Liver (tissue), 9 donors: ENCODE data around the gene N4BP2. TPM values are rescaled to one million over a fixed set of nuclear protein-coding genes. Genes with fewer than 3 reads are reported as not detected.

Experiments used
- DNase-seq: peaks from one replicate; pipeline ENCODE4 v3.0.0-alpha.2; 2017; ENCODE audit warnings: low spot score
- H3K27ac ChIP-seq, 2 donors: one replicate each; pipeline ENCODE4 v1.7.0; 2013; ENCODE audit warnings: inconsistent platforms in 2 of 2, low read length in 2 of 2, control low read depth in 1 of 2, low read depth in 1 of 2, mild to moderate bottlenecking in 1 of 2
- H3K27me3 ChIP-seq, 4 donors: one replicate each; pipeline versions ENCODE4 v1.6.1 to v1.7.0; 2013; ENCODE audit warnings: low read length in 3 of 4, inconsistent platforms in 1 of 4, mild to moderate bottlenecking in 1 of 4, moderate library complexity in 1 of 4; ENCODE audit not compliant: control insufficient read depth in 4 of 4, insufficient read depth in 4 of 4
- H3K36me3 ChIP-seq, 4 donors: one replicate each; pipeline versions ENCODE4 v1.6.1 to v1.7.0; 2013; ENCODE audit warnings: low read length in 3 of 4, mild to moderate bottlenecking in 3 of 4, low read depth in 1 of 4, moderate library complexity in 1 of 4; ENCODE audit not compliant: control insufficient read depth in 4 of 4, insufficient read depth in 3 of 4
- H3K4me1 ChIP-seq, 4 donors: one replicate each; pipeline versions ENCODE4 v1.6.1 to v1.7.0; 2013; ENCODE audit warnings: low read length in 3 of 4, mild to moderate bottlenecking in 3 of 4, moderate library complexity in 1 of 4; ENCODE audit not compliant: control insufficient read depth in 4 of 4, insufficient read depth in 4 of 4
- H3K4me3 ChIP-seq, 3 donors: one replicate each; pipeline versions ENCODE4 v1.6.1 to v1.7.0; 2013; ENCODE audit warnings: low read length in 3 of 3, control low read depth in 1 of 3, low read depth in 1 of 3, mild to moderate bottlenecking in 1 of 3
- H3K9ac ChIP-seq, 2 donors: one replicate each; pipeline ENCODE4 v1.7.0; 2013; ENCODE audit warnings: low read length in 2 of 2, mild to moderate bottlenecking in 2 of 2, moderate library complexity in 2 of 2, control low read depth in 1 of 2, low read depth in 1 of 2
- H3K9me3 ChIP-seq, 4 donors: one replicate each; pipeline versions ENCODE4 v1.6.1 to v1.7.0; 2013; ENCODE audit warnings: low read length in 3 of 4; ENCODE audit not compliant: control insufficient read depth in 4 of 4
- ATF3 ChIP-seq: IDR thresholded peaks from 2 replicates; pipeline ENCODE4 v1.6.1; 2016; ENCODE audit warnings: antibody characterized with exemption
- CTCF ChIP-seq: fragments of 150-350 bp; IDR thresholded peaks from 2 replicates; pipeline ENCODE4 v1.5.1; 2017; ENCODE audit warnings: improper control_type of control experiment, low read depth, low read length; ENCODE audit not compliant: missing input control
- EGR1 ChIP-seq, 2 donors: IDR thresholded peaks; 2 replicates each; pipeline ENCODE4 v1.6.1; 2016 to 2018; ENCODE audit warnings: antibody characterized with exemption in 2 of 2, low read depth in 2 of 2
- FOXA1 ChIP-seq: IDR thresholded peaks from 2 replicates; pipeline ENCODE4 v1.6.1; 2016; ENCODE audit warnings: antibody characterized with exemption
- FOXA2 ChIP-seq: IDR thresholded peaks from 2 replicates; pipeline ENCODE4 v1.6.1; 2016; ENCODE audit warnings: antibody characterized with exemption
- GABPA ChIP-seq, 2 donors: IDR thresholded peaks in 1 of 2; conservative IDR thresholded peaks in 1 of 2; 2 replicates each; pipeline ENCODE4 v1.6.1; 2016; ENCODE audit warnings: antibody characterized with exemption in 2 of 2, mild to moderate bottlenecking in 1 of 2, moderate library complexity in 1 of 2
- HNF4A ChIP-seq, 2 donors: conservative IDR thresholded peaks; 2 replicates each; pipeline ENCODE4 v1.6.1; 2016; ENCODE audit warnings: antibody characterized with exemption in 2 of 2, mild to moderate bottlenecking in 2 of 2
- HNF4G ChIP-seq: IDR thresholded peaks from 2 replicates; pipeline ENCODE4 v1.6.1; 2016; ENCODE audit warnings: antibody characterized with exemption
- JUND ChIP-seq, 2 donors: IDR thresholded peaks; 2 replicates each; pipeline ENCODE4 v1.6.1; 2016; ENCODE audit warnings: antibody characterized with exemption in 2 of 2
- MAX ChIP-seq: IDR thresholded peaks from 2 replicates; pipeline ENCODE4 v1.6.1; 2016; ENCODE audit warnings: antibody characterized with exemption
- NR2F2 ChIP-seq: IDR thresholded peaks from 2 replicates; pipeline ENCODE4 v1.6.1; 2016; ENCODE audit warnings: antibody characterized with exemption
- RAD21 ChIP-seq, 2 donors: IDR thresholded peaks; 2 replicates each; pipeline ENCODE4 v1.6.1; 2016; ENCODE audit warnings: antibody characterized with exemption in 2 of 2, mild to moderate bottlenecking in 2 of 2
- REST ChIP-seq: IDR thresholded peaks from 2 replicates; pipeline ENCODE4 v1.6.1; 2016; ENCODE audit warnings: antibody characterized with exemption, mild to moderate bottlenecking
- RXRA ChIP-seq, 2 donors: IDR thresholded peaks; 2 replicates each; pipeline ENCODE4 v1.6.1; 2017 to 2018; ENCODE audit warnings: antibody characterized with exemption in 2 of 2, mild to moderate bottlenecking in 1 of 2
- SP1 ChIP-seq: IDR thresholded peaks from 2 replicates; pipeline ENCODE4 v1.6.1; 2018; ENCODE audit warnings: antibody characterized with exemption, mild to moderate bottlenecking
- TAF1 ChIP-seq: conservative IDR thresholded peaks from 2 replicates; pipeline ENCODE4 v1.6.1; 2016; ENCODE audit warnings: antibody characterized with exemption, mild to moderate bottlenecking
- YY1 ChIP-seq: IDR thresholded peaks from 2 replicates; pipeline ENCODE4 v1.6.1; 2016; ENCODE audit warnings: antibody characterized with exemption, mild to moderate bottlenecking
- ZBTB33 ChIP-seq: IDR thresholded peaks from 2 replicates; pipeline ENCODE4 v1.6.1; 2016; ENCODE audit warnings: antibody characterized with exemption
- WGBS: extraction: QIAGEN DNeasy Blood & Tissue Kit; methylation state at CpG from one replicate; pipeline ENCODE4 v1.1.7; 2013; 5-methylcytosine and 5-hydroxymethylcytosine counted together
- polyA plus RNA-seq, 2 donors: library from polyadenylated mRNA; stranded (reverse) in 1 of 2; unstranded in 1 of 2; fragments of 200-250 nt in 1 of 2; fragments of >200 nt in 1 of 2; fragmentation: Nextera tagmentation in 1 of 2; extraction: Ambion mirVana in 1 of 2; gene quantifications; one replicate each; pipeline versions ENCODE4 v1.2.1 to v1.2.3, GENCODE V29; 2013 to 2015
- total RNA-seq, 2 donors: library from RNA; depleted of rRNA; stranded (reverse); fragments of >200 nt; gene quantifications; one replicate each; pipeline ENCODE4 v1.2.3, GENCODE V29; 2014
- donor health status: healthy.
- donor health status: healthy.
- donor health status: healthy.
- donor health status: healthy.
- donor health status: healthy.

Gene N4BP2
- total and polyA plus RNA-seq, 4 donors = 2.3 to 19.9 (median 11.0) TPM

- H3K36me3 ChIP-seq = no peaks in the 10 kb centered on the region
- H3K9ac ChIP-seq = no peak overlapping the region
- H3K9me3 ChIP-seq = no peaks in the 10 kb centered on the region
- no peak for DNase-seq
- TF ChIP-seq NR2F2 (no peak), EGR1 (IDR thresholded peaks at IDR 0.05; ENCODE audit: low read depth in 2 of 2) (no peak), HNF4A (conservative IDR thresholded peaks at IDR 0.05) (no peak), GABPA (IDR thresholded peaks at IDR 0.05 in 1 of 2, conservative IDR thresholded peaks at IDR 0.05 in 1 of 2) (no peak), TAF1 (no peak), FOXA2 (no peak), CTCF (no peak), FOXA1 (no peak), REST (no peak), YY1 (no peak), RAD21 (IDR thresholded peaks at IDR 0.05) (no peak)
- peaks cover 0 to 4% (median 0%) of the 10 kb centered on the region in 4 donors for H3K4me1 ChIP-seq
- WGBS = 97% methylated on average over 9 of the region's 9 CpGs
- no peak overlapping the region for H3K4me3 ChIP-seq
- no peaks in the 10 kb centered on the region for H3K27me3 ChIP-seq
- no peak overlapping the region for H3K27ac ChIP-seq
Observed at GRCh38 chr4:40160258-40160657, 103.6 kb downstream of the N4BP2 start.

- WGBS = 96% methylated on average over 3 of the region's 3 CpGs
- TF ChIP-seq RAD21 (IDR thresholded peaks at IDR 0.05) (no peak), FOXA2 (no peak), REST (no peak), GABPA (IDR thresholded peaks at IDR 0.05 in 1 of 2, conservative IDR thresholded peaks at IDR 0.05 in 1 of 2) (no peak), EGR1 (IDR thresholded peaks at IDR 0.05; ENCODE audit: low read depth in 2 of 2) (no peak), MAX (no peak), HNF4A (conservative IDR thresholded peaks at IDR 0.05) (no peak), JUND (IDR thresholded peaks at IDR 0.05) (no peak), HNF4G (no peak), YY1 (no peak), TAF1 (no peak), SP1 (no peak), NR2F2 (no peak), FOXA1 (no peak), ZBTB33 (no peak), ATF3 (no peak), RXRA (IDR thresholded peaks at IDR 0.05) (no peak), CTCF (no peak)
- Histone ChIP-seq H3K27me3 (no peaks in the 10 kb centered on the region), H3K36me3 (peaks cover 0 to 7% (median 0%) of the 10 kb centered on the region in 4 donors), H3K9ac (no peak overlapping the region), H3K4me1 (no peaks in the 10 kb centered on the region), H3K9me3 (peaks cover 0 to 6% (median 0%) of the 10 kb centered on the region in 4 donors), H3K4me3 (no peak overlapping the region), H3K27ac (no peak overlapping the region)
- DNase-seq = no peak
Observed at GRCh38 chr4:40164459-40164858, 107.8 kb downstream of the N4BP2 start.
